ENCODE data around the gene SCG5. TPM values are rescaled to one million over a fixed set of nuclear protein-coding genes. Genes with fewer than 3 reads are reported as not detected.

The SCG5 gene
- total and polyA plus RNA-seq, 7 donors = 0.15 to 0.86 (median 0.36) TPM; not detected in 3

- Histone ChIP-seq H3K9me3 (no peaks in the 10 kb centered on the region), H3K27ac (no peak overlapping the region), H3K4me3 (no peak overlapping the region), H3K4me1 (no peaks in the 10 kb centered on the region), H3K36me3 (ENCODE audit: insufficient read depth in 1 of 2, low read depth in 1 of 2) (no peaks in the 10 kb centered on the region), H3K27me3 (ENCODE audit: insufficient read depth in 3 of 3, low read length in 2 of 3) (peaks cover 0 to 5% (median 0%) of the 10 kb centered on the region in 3 donors)
- TF ChIP-seq CTCF (IDR thresholded peaks at IDR 0.05) = no peak
- ATAC-seq (no peak), DNase-seq (no peak)
- intact Hi-C loops (cut with DNase I) = no loop called here
- WGBS, 3 donors = 67 to 80% (median 72%) methylated on average over 6 of the region's 6 CpGs
These were observed 91.2 kb downstream of the SCG5 start for GRCh38 chr15:32732574-32733157.

- no peak overlapping the region for H3K4me3 ChIP-seq
- no peaks in the 10 kb centered on the region for H3K36me3 ChIP-seq (ENCODE audit: insufficient read depth in 1 of 2, low read depth in 1 of 2)
- no peaks in the 10 kb centered on the region for H3K4me1 ChIP-seq
- peaks cover 0 to 5% (median 0%) of the 10 kb centered on the region in 3 donors for H3K27me3 ChIP-seq (ENCODE audit: insufficient read depth in 3 of 3, low read length in 2 of 3)
- TF ChIP-seq CTCF (IDR thresholded peaks at IDR 0.05) = no peak
- ATAC-seq = no peak
- WGBS, 3 donors = 45 to 66% (median 66%) methylated on average over 3 of the region's 3 CpGs
- intact Hi-C loops (cut with DNase I) = no loop called here
- H3K27ac ChIP-seq = no peak overlapping the region
- H3K9me3 ChIP-seq = no peaks in the 10 kb centered on the region
- DNase-seq = no peak
These were observed 91.8 kb downstream of the SCG5 start for GRCh38 chr15:32733281-32733680.

GRCh38 chr15:32735989-32736700 lies 94.6 kb downstream of the SCG5 start:
- Histone ChIP-seq H3K36me3 (ENCODE audit: insufficient read depth in 1 of 2, low read depth in 1 of 2) (no peaks in the 10 kb centered on the region), H3K9me3 (no peaks in the 10 kb centered on the region), H3K4me1 (no peaks in the 10 kb centered on the region), H3K27ac (no peak overlapping the region), H3K4me3 (no peak overlapping the region), H3K27me3 (ENCODE audit: insufficient read depth in 3 of 3, low read length in 2 of 3) (no peaks in the 10 kb centered on the region)
- ATAC-seq = no peak
- WGBS, 3 donors = 77 to 87% (median 79%) methylated on average over 2 of the region's 2 CpGs
- DNase-seq = no peak
- intact Hi-C loops (cut with DNase I) = no loop called here
- no peak for TF ChIP-seq CTCF (IDR thresholded peaks at IDR 0.05)

GRCh38 chr15:32736701-32737061 lies 95.2 kb downstream of the SCG5 start:
- intact Hi-C loops (cut with DNase I) = no loop called here
- DNase-seq (no peak), ATAC-seq (no peak)
- Histone ChIP-seq H3K27me3 (ENCODE audit: insufficient read depth in 3 of 3, low read length in 2 of 3) (no peaks in the 10 kb centered on the region), H3K4me1 (no peaks in the 10 kb centered on the region), H3K9me3 (no peaks in the 10 kb centered on the region), H3K36me3 (ENCODE audit: insufficient read depth in 1 of 2, low read depth in 1 of 2) (no peaks in the 10 kb centered on the region), H3K4me3 (no peak overlapping the region), H3K27ac (no peak overlapping the region)
- no peak for TF ChIP-seq CTCF (IDR thresholded peaks at IDR 0.05)
- 73 to 83% (median 80%) methylated on average over 2 of the region's 2 CpGs for WGBS, 3 donors
